Measurements from ENCODE around the gene EPYC.

DNA sequence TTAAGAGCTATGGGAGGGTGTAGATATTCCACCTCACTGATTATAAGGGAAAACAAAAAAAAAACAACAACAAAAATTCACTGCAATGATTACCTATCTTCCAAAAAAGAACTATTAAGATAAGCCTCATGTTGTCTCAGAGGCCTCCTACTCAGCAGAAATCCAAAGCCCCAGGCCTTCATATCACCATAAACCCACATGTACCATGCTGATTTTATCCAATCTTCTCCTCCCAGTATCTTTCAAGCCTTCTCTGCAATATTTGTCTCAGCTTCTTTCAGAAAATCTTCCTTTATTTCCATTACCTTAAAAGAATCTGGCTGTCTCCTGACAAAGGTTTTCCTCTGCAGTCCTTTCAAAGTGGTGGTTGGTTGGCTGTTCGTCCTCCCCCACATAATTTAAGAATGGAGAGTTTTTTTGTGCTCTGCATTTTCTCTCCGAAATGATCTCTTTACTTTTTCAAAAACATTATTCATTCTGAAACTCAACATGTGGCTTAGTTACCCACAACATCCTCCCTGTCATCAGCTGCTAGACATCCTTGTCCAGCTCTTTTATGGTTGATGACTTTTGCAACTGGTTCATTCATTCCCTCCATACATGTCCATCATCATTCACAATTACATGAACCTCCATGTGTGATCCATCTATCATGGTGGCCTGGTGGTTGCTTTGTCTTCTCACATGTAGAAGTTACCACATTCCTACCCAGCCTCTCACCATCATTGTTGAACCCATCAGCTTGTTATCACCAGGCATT is 2.9 kb upstream of the EPYC start:
- TF ChIP-seq CTCF (IDR thresholded peaks at IDR 0.05) = no peak
- no peak for TF ChIP-seq POLR2A (IDR thresholded peaks at IDR 0.05; ENCODE audit: low read depth)
- TF ChIP-seq EP300 (IDR thresholded peaks at IDR 0.05) = no peak
